A549 (cell line): Measurements from ENCODE around the gene PCDHA6.

Source experiments
- CTCF ChIP-seq: fragments of >200 bp; sonication (Bioruptor Twin); formaldehyde crosslinking; IDR thresholded peaks from 3 replicates; pipeline ENCODE4 v1.5.1; 2016
- USF2 ChIP-seq: fragments of 450-650 bp; IDR thresholded peaks from 2 replicates; pipeline ENCODE4 v1.6.1; 2014; ENCODE audit warnings: antibody characterized with exemption

GRCh38 chr5:140835622-140836510 is 8.1 kb downstream of the PCDHA6 start:
- TF ChIP-seq CTCF, result no peak
- TF ChIP-seq USF2, result no peak
